GM10266 (cell line): ENCODE results near the gene MLST8.

ENCODE experiments used
- DNase-seq: peaks from one replicate; pipeline ENCODE4 v3.0.0; 2012; ENCODE audit errors: extremely low spot score
- TF ChIP-seq, protein P1 (sequence below): IDR thresholded peaks from 2 replicates; pipeline ENCODE4 v1.5.1; 2012; ENCODE audit warnings: mild to moderate bottlenecking, low read depth; ENCODE audit not compliant: control insufficient read depth, insufficient read depth; ENCODE audit errors: missing control alignments

MLST8 gene

GRCh38 chr16:2229091-2229490 is 23.8 kb downstream of the MLST8 start:
- TF ChIP-seq, protein P1, sequence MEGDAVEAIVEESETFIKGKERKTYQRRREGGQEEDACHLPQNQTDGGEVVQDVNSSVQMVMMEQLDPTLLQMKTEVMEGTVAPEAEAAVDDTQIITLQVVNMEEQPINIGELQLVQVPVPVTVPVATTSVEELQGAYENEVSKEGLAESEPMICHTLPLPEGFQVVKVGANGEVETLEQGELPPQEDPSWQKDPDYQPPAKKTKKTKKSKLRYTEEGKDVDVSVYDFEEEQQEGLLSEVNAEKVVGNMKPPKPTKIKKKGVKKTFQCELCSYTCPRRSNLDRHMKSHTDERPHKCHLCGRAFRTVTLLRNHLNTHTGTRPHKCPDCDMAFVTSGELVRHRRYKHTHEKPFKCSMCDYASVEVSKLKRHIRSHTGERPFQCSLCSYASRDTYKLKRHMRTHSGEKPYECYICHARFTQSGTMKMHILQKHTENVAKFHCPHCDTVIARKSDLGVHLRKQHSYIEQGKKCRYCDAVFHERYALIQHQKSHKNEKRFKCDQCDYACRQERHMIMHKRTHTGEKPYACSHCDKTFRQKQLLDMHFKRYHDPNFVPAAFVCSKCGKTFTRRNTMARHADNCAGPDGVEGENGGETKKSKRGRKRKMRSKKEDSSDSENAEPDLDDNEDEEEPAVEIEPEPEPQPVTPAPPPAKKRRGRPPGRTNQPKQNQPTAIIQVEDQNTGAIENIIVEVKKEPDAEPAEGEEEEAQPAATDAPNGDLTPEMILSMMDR, result no peak
- no peak for DNase-seq

DNA sequence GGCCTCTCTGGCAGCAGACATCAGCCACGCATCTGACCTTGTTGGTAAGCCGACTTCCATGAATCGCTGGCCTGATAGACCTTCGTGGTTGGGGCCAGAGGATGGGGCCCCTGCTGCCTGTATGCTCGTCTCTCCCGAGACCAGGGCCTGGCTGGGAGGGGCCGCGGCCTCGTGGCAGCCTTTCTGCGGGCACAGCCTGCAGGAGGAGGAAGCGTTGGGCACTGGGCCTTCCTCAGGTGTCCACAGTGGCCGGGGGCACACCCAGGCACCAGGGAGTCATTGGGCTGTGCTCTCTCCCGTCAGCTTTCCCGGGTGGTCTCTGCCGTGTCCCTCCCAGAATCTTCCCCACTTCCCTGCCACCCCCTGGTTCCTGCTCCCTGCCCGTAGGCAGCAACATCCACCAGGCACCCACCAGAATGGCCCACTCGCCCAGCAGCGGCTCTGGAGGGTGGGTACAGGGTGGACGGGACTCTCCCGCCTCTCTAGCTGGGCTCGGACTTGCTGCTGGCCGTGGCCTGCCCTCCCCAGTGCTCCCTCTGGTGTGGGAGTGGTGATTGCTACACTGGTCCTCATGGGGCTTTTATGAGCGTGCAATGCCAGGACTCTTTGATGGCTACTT is 24.5 kb downstream of the MLST8 start:
- DNase-seq, result no peak
- TF ChIP-seq, protein P1, result no peak

- TF ChIP-seq, protein P1, result no peak
These were observed 25.1 kb downstream of the MLST8 start for GRCh38 chr16:2230376-2230775.

GRCh38 chr16:2231016-2231931 is 26.0 kb downstream of the MLST8 start:
- TF ChIP-seq, protein P1, result no peak
- DNase-seq, result no peak

More at GRCh38 chr16:2230376-2230775, 25.1 kb downstream of the MLST8 start:
- DNase-seq, result no peak

GRCh38 chr16:2232094-2232990 is 27.1 kb downstream of the MLST8 start:
- TF ChIP-seq, protein P1, result no peak

DNA sequence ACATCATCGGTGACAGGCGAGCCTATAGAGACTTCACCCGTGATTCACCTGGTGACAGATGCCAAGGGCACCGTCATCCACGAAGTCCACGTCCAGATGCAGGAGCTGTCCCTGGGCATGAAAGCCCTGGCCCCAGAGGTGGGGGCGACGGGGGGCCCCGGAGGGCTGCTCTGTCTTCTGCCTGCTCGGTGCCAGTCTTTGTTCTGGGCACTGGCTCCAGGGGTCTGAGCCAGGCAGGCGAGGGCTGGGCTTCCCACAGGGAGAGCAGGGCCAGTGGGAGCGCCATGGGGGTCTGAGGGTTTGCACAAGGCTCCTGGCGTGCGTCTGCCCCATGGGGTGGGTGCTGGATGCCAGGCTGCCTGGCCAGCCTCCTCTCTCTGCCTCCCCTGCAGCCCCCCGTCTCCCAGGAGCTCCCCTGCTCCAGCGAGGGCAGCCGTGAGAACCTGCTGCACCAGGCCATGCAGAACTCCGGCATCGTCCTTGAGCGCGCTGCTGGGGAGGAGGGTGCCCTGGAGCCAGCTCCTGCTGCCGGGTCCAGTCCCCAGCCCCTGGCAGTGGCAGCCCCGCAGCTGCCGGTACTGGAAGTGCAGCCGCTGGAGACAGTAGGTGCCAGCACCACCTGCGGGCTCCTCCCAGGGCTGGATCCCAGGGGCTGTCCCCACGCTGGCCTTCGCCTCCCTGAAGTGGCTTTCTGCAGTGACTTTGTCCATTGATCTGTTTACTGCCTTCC is 28.0 kb downstream of the MLST8 start:
- TF ChIP-seq, protein P1, result no peak
- no peak for DNase-seq

More at GRCh38 chr16:2232094-2232990, 27.1 kb downstream of the MLST8 start:
- DNase-seq, result no peak
